ENCODE measurements around the gene TAOK1.

GRCh38 chr17:29586676-29587469 lies 196.7 kb downstream of the TAOK1 start:
- TF ChIP-seq CTCF (IDR thresholded peaks at IDR 0.05) (no peak), EZH2 (IDR thresholded peaks at IDR 0.05; ENCODE audit: borderline replicate concordance, insufficient read depth, low read depth, low read length, poor library complexity, severe bottlenecking) (no peak)

Data from B cell (primary cell).